ENCODE results near the gene GIT2.
"Not testable (repeated sequence)": the region's sequence is repeated elsewhere in the genome, so short reads cannot be mapped to it uniquely, and the experiment has no call there.

Gene GIT2

GRCh38 chr12:109989380-109989779 lies 6.8 kb downstream of the GIT2 start:
- no peak overlapping the region for H3K4me3 ChIP-seq (ENCODE audit: low read length)
- DNase-seq (ENCODE audit: low read depth) = no peak
- no peak for TF ChIP-seq CTCF (conservative IDR thresholded peaks at IDR 0.05; ENCODE audit: low read depth, low read length)

GRCh38 chr12:109988903-109989302 lies 7.3 kb downstream of the GIT2 start:
- TF ChIP-seq CTCF (conservative IDR thresholded peaks at IDR 0.05; ENCODE audit: low read depth, low read length) = no peak
- no peak for DNase-seq (ENCODE audit: low read depth)
- H3K4me3 ChIP-seq (ENCODE audit: low read length) = no peak overlapping the region

- no peak overlapping the region for H3K4me3 ChIP-seq (ENCODE audit: low read length)
- TF ChIP-seq CTCF (conservative IDR thresholded peaks at IDR 0.05; ENCODE audit: low read depth, low read length) = no peak
- DNase-seq (ENCODE audit: low read depth) = no peak
Measured at GRCh38 chr12:109988274-109988673, 7.9 kb downstream of the GIT2 start.

GRCh38 chr12:109987615-109988014 lies 8.6 kb downstream of the GIT2 start:
- H3K4me3 ChIP-seq (ENCODE audit: low read length) = no peak overlapping the region
- DNase-seq (ENCODE audit: low read depth) = no peak
- no peak for TF ChIP-seq CTCF (conservative IDR thresholded peaks at IDR 0.05; ENCODE audit: low read depth, low read length)

- DNase-seq (ENCODE audit: low read depth); H3K4me3 ChIP-seq (ENCODE audit: low read length): not testable (repeated sequence)
Measured at GRCh38 chr12:109986236-109986635, 9.9 kb downstream of the GIT2 start.

GRCh38 chr12:109983432-109984142 lies 12.6 kb downstream of the GIT2 start:
- H3K4me3 ChIP-seq (ENCODE audit: low read length) = no peak overlapping the region
- no peak for DNase-seq (ENCODE audit: low read depth)
- TF ChIP-seq CTCF (conservative IDR thresholded peaks at IDR 0.05; ENCODE audit: low read depth, low read length) = no peak

GRCh38 chr12:109982210-109982609 lies 14.0 kb downstream of the GIT2 start:
- no peak for DNase-seq (ENCODE audit: low read depth)
- no peak overlapping the region for H3K4me3 ChIP-seq (ENCODE audit: low read length)
- TF ChIP-seq CTCF (conservative IDR thresholded peaks at IDR 0.05; ENCODE audit: low read depth, low read length) = no peak
